GM12878 (cell line): ENCODE results near the gene SPACA5. TPM values are rescaled to one million over a fixed set of nuclear protein-coding genes. Genes with fewer than 3 reads are reported as not detected.

Experiments
- ATAC-seq: fragments of 200-7000 bp; cut with Tn5 transposase; 3 replicates; pipeline ENCODE4 v1.9.1; 2020; ENCODE audit warnings: mild to moderate bottlenecking, moderate library complexity
- BruUV-seq: library from RNA; stranded (reverse); fragments of 400-500 nt; replicated peaks from 2 replicates; lab custom pipeline; 2021; lab: Mats Ljungman, UMichigan
- CTCF ChIA-PET: fragments of 300-600 bp; sonication (Branson Sonifier 250); formaldehyde crosslinking; extraction: SDS; loops from one replicate; lab custom pipeline; 2021; ENCODE audit warnings: inconsistent platforms; lab: Yijun Ruan, JAX
- POLR2A ChIA-PET: fragments of 350-600 bp; formaldehyde crosslinking; extraction: SDS; loops from one replicate; lab custom pipeline; 2021; ENCODE audit warnings: inconsistent platforms; lab: Charles Lee
- RAD21 ChIA-PET: fragments of 300-600 bp; sonication (Branson Sonifier 250); formaldehyde crosslinking; loops from one replicate; lab custom pipeline; 2023; ENCODE audit warnings: antibody characterized with exemption; ENCODE audit not compliant: unreplicated experiment; lab: Charles Lee
- SMC1A ChIA-PET: fragments of 300-600 bp; sonication (Branson Sonifier 250); formaldehyde crosslinking; loops from one replicate; lab custom pipeline; 2023; ENCODE audit not compliant: unreplicated experiment, uncharacterized antibody; lab: Charles Lee
- DNase-seq: peaks from one replicate; pipeline ENCODE4 v3.0.0-alpha.2; 2011; ENCODE audit warnings: low read depth, low spot score
- FAIRE-seq: peaks from 3 replicates; lab custom pipeline; 2011; peaks lifted over from hg19 to GRCh38; lab: Jason Lieb, UNC
- H2AFZ ChIP-seq: 2 replicates; pipeline ENCODE4 v1.6.0; 2011; ENCODE audit warnings: low read depth, low read length, control low read depth; ENCODE audit not compliant: control insufficient read depth
- H3K27ac ChIP-seq: 2 replicates; pipeline ENCODE4 v1.5.1; 2011; ENCODE audit warnings: control low read depth; ENCODE audit not compliant: control insufficient read depth, insufficient read depth
- H3K27me3 ChIP-seq, 2 experiments: replicated peaks in 1 of 2; 2 replicates each; pipeline versions ENCODE4 v1.6.0 to v1.6.1; 2011; ENCODE audit warnings: low read length in 1 of 2; ENCODE audit not compliant: control insufficient read depth in 2 of 2, insufficient read depth in 2 of 2
- H3K36me3 ChIP-seq, 2 experiments: 2 replicates each; pipeline ENCODE4 v1.5.1; 2011; ENCODE audit warnings: low read length in 1 of 2; ENCODE audit not compliant: control insufficient read depth in 2 of 2, insufficient read depth in 2 of 2
- H3K4me1 ChIP-seq: 2 replicates; pipeline ENCODE4 v1.6.1; 2011; ENCODE audit warnings: mild to moderate bottlenecking, low read length, moderate library complexity, mixed read lengths; ENCODE audit not compliant: control insufficient read depth, insufficient read depth
- H3K4me2 ChIP-seq: 2 replicates; pipeline ENCODE4 v1.6.0; 2011; ENCODE audit warnings: control low read depth; ENCODE audit not compliant: control insufficient read depth, insufficient read depth
- H3K4me3 ChIP-seq: fragments of 200-600 bp; sonication (generic); 2 replicates; pipeline ENCODE4 v1.5.1; 2016
- H3K79me2 ChIP-seq: 2 replicates; pipeline ENCODE4 v1.6.0; 2011; ENCODE audit warnings: low read length; ENCODE audit not compliant: control insufficient read depth, insufficient read depth
- H3K9ac ChIP-seq: 2 replicates; pipeline ENCODE4 v1.8.0; 2011; ENCODE audit warnings: low read length, control low read depth, mixed read lengths; ENCODE audit not compliant: control insufficient read depth, insufficient read depth
- H3K9me3 ChIP-seq: replicated peaks from 3 replicates; pipeline ENCODE4 v1.5.1; 2011; ENCODE audit warnings: mild to moderate bottlenecking, low read length; ENCODE audit not compliant: control insufficient read depth, insufficient read depth
- H4K20me1 ChIP-seq: 2 replicates; pipeline ENCODE4 v1.6.0; 2011; ENCODE audit not compliant: control insufficient read depth, insufficient read depth
- ELK1 ChIP-seq: IDR thresholded peaks from 2 replicates; pipeline ENCODE4 v1.6.1; 2012; ENCODE audit warnings: low read depth, low read length, improper control_type of control experiment
- ETV6 ChIP-seq, 2 experiments: fragments of 450-650 bp in 1 of 2; IDR thresholded peaks in 1 of 2; conservative IDR thresholded peaks in 1 of 2; 2 replicates each; pipeline ENCODE4 v1.6.1; 2014; ENCODE audit warnings: antibody characterized with exemption in 1 of 2, borderline replicate concordance in 1 of 2, low read depth in 1 of 2, mild to moderate bottlenecking in 1 of 2, moderate library complexity in 1 of 2
- HSF1 ChIP-seq: fragments of 150-350 bp; IDR thresholded peaks from 2 replicates; pipeline ENCODE4 v1.6.1; 2014; ENCODE audit warnings: mild to moderate bottlenecking, low read depth, low read length
- IRF4 ChIP-seq: IDR thresholded peaks from 2 replicates; pipeline ENCODE4 v1.6.1; 2011; ENCODE audit warnings: low read depth, low read length
- KLF5 ChIP-seq: fragments of 450-650 bp; IDR thresholded peaks from 2 replicates; pipeline ENCODE4 v1.6.1; 2014; ENCODE audit warnings: mild to moderate bottlenecking; ENCODE audit not compliant: partially characterized antibody
- NFYB ChIP-seq: IDR thresholded peaks from 2 replicates; pipeline ENCODE4 v1.6.1; 2011; ENCODE audit warnings: low read depth, mild to moderate bottlenecking, low read length, improper control_type of control experiment, moderate library complexity; ENCODE audit not compliant: insufficient read depth
- POLR2AphosphoS5 ChIP-seq: IDR thresholded peaks from 2 replicates; pipeline ENCODE4 v1.6.1; 2011; ENCODE audit warnings: mild to moderate bottlenecking, low read length, inconsistent platforms
- POU2F2 ChIP-seq: IDR thresholded peaks from 3 replicates; pipeline ENCODE4 v1.6.1; 2011; ENCODE audit warnings: low read depth, mild to moderate bottlenecking, low read length, borderline replicate concordance
- RCOR1 ChIP-seq: conservative IDR thresholded peaks from 2 replicates; pipeline ENCODE4 v1.6.1; 2012; ENCODE audit warnings: low read depth, low read length, improper control_type of control experiment
- RUNX3 ChIP-seq: IDR thresholded peaks from 2 replicates; pipeline ENCODE4 v1.6.1; 2012; ENCODE audit warnings: low read length, inconsistent platforms
- YBX1 ChIP-seq: fragments of 450-650 bp; IDR thresholded peaks from 2 replicates; pipeline ENCODE4 v1.6.1; 2016; ENCODE audit warnings: antibody characterized with exemption
- ZNF384 ChIP-seq: IDR thresholded peaks from 2 replicates; pipeline ENCODE4 v1.6.1; 2012; ENCODE audit warnings: low read depth, mild to moderate bottlenecking, low read length, improper control_type of control experiment, borderline replicate concordance
- WGBS: methylation state at CpG from one replicate; pipeline ENCODE4 v1.1.6; 2016; ENCODE audit warnings: low lambda C conversion rate; ENCODE audit not compliant: insufficient replicate concordance, insufficient coverage; ENCODE audit errors: missing lambda C conversion rate; 5-methylcytosine and 5-hydroxymethylcytosine counted together
- in situ Hi-C: fragments of 300-500 bp; cut with MboI; formaldehyde crosslinking; loops from 9 replicates; pipeline ENCODE4 v1.14.3; 2018; ENCODE audit warnings: mixed read lengths
- intact Hi-C: fragments of 100-400 bp; cut with micrococcal nuclease; formaldehyde crosslinking; loops from one replicate; pipeline ENCODE4 v1.14.2; 2022; ENCODE audit not compliant: unreplicated experiment
- polyA plus RNA-seq, 11 experiments: library from polyadenylated mRNA; depleted of rRNA in 4 of 11; unstranded in 6 of 11; stranded (reverse) in 5 of 11; fragments of >200 nt; fragmentation: Nextera tagmentation in 4 of 11; fragmentation: Illumina TruSeq in 1 of 11; extraction: Ambion mirVana in 4 of 11; extraction: Trizol in 1 of 11; gene quantifications; 1 replicate in 1 of 11; 2 replicates in 10 of 11; pipeline versions ENCODE4 v1.2.1 to v1.2.3, GENCODE V29; 2011 to 2016; ENCODE audit warnings: inconsistent platforms in 2 of 11, missing spikeins in 2 of 11, low read depth in 1 of 11
- total RNA-seq, 4 experiments: library from RNA; depleted of rRNA in 3 of 4; stranded (reverse); fragments of >200 nt in 3 of 4; fragmentation: Illumina TruSeq in 1 of 4; extraction: Trizol in 1 of 4; gene quantifications; 2 replicates each; pipeline versions ENCODE4 v1.2.1 to v1.2.3, GENCODE V29; 2013 to 2021

SPACA5 gene
- total and polyA plus RNA-seq, 10 of the 15 experiments (the other 5 are each of a cell fraction or from before 2014, with no cell fraction given) = 0.18 to 0.97 (median 0.25) TPM; not detected in 4

GRCh38 chrX:48043056-48043455, 36.3 kb downstream of the SPACA5 start:
- DNase-seq = no peak
- no peak for ATAC-seq
- H3K4me3 ChIP-seq = no peak overlapping the region
- no peaks in the 10 kb centered on the region for H3K36me3 ChIP-seq
- in situ Hi-C loops = no loop called here
- ChIA-PET SMC1A (no interaction called here), CTCF (interaction anchor here (1.8 kb wide), 1 partner anchor 15 kb away, joined by 5 read pairs; no protein-coding TSS in a partner anchor), POLR2A (no interaction called here)
- BruUV-seq = no TSS peak
- H3K79me2 ChIP-seq = no peaks in the 10 kb centered on the region
- no peak overlapping the region for H3K4me2 ChIP-seq
- H3K27ac ChIP-seq = no peak overlapping the region
- WGBS = 16% methylated on average over 4 of the region's 4 CpGs
- intact Hi-C loops = no loop called here
- no peak overlapping the region for H3K9ac ChIP-seq
- no peaks in the 10 kb centered on the region for H3K9me3 ChIP-seq
- H3K27me3 ChIP-seq = no peaks in the 10 kb centered on the region
- TF ChIP-seq YBX1 (no peak), RCOR1 (no peak), ELK1 (no peak), HSF1 (no peak), IRF4 (no peak), POU2F2 (no peak), NFYB (no peak), ETV6 (conservative IDR thresholded peaks at IDR 0.05 in 1 of 2, IDR thresholded peaks at IDR 0.05 in 1 of 2; ENCODE audit: borderline replicate concordance in 1 of 2, low read depth in 1 of 2) (no peak), KLF5 (no peak), POLR2AphosphoS5 (no peak), RUNX3 (no peak), ZNF384 (no peak)
- TF ChIP-seq, all 136 proteins: peak for 0
- FAIRE-seq = no peak
- Histone ChIP-seq H2AFZ (no peak overlapping the region), H4K20me1 (no peaks in the 10 kb centered on the region), H3K4me1 (no peaks in the 10 kb centered on the region)
- RAD21 ChIA-PET = no interaction called here
